Keratinocyte (primary cell): Measurements from ENCODE around the gene PPP2R5C.

Source experiments
- CTCF ChIP-seq, 3 experiments: IDR thresholded peaks in 1 of 3; conservative IDR thresholded peaks in 1 of 3; optimal IDR thresholded peaks in 1 of 3; 2 replicates in 2 of 3; 3 replicates in 1 of 3; pipeline versions ENCODE3 to v1.5.1; 2011; ENCODE audit warnings: low read length in 3 of 3, mild to moderate bottlenecking in 3 of 3, moderate library complexity in 2 of 3, control low read depth in 1 of 3, inconsistent platforms in 1 of 3; ENCODE audit not compliant: insufficient read depth in 2 of 3; ENCODE audit errors: extremely low read depth in 1 of 3
- EZH2 ChIP-seq: IDR thresholded peaks from one replicate; pipeline ENCODE4 v1.6.1; 2012; ENCODE audit warnings: inconsistent platforms, mild to moderate bottlenecking, low read length, moderate library complexity

- no peak for TF ChIP-seq CTCF (optimal IDR thresholded peaks at IDR 0.05 in 1 of 3, IDR thresholded peaks at IDR 0.05 in 1 of 3, conservative IDR thresholded peaks at IDR 0.05 in 1 of 3; ENCODE audit: extremely low read depth in 1 of 3, insufficient read depth in 2 of 3, low read length in 3 of 3)
- TF ChIP-seq EZH2: no peak
Measured at GRCh38 chr14:101965181-101965544, 203.7 kb downstream of the PPP2R5C start.
